ENCODE data around the gene BTG1.

The BTG1 gene

GRCh38 chr12:92145731-92146496, at the start of gene BTG1:
Gene BTG1, minus strand, starts transcription at chr12:92145846. Its CDS starts 311 bp downstream, at chr12:92145535.
- no peaks in the 10 kb centered on the region for H3K9me3 ChIP-seq (ENCODE audit: control insufficient read depth, low read length)
- DNase-seq (ENCODE audit: low read depth) = peak; percentile 100
- peaks cover 30% of the 10 kb centered on the region for H3K36me3 ChIP-seq (ENCODE audit: control insufficient read depth, insufficient read depth, low read length, severe bottlenecking)

GRCh38 chr12:92194561-92194960, 48.9 kb upstream of the BTG1 start:
- Histone ChIP-seq H3K4me3 (ENCODE audit: low read length) (no peak overlapping the region), H3K4me1 (ENCODE audit: control insufficient read depth, insufficient read depth, low read length) (peaks cover 3% of the 10 kb centered on the region), H3K27me3 (replicated peaks; ENCODE audit: control insufficient read depth, insufficient read depth, low read length) (no peaks in the 10 kb centered on the region), H3K36me3 (ENCODE audit: control insufficient read depth, insufficient read depth, low read length, severe bottlenecking) (no peaks in the 10 kb centered on the region), H3K9ac (ENCODE audit: low read length) (no peak overlapping the region), H3K9me3 (ENCODE audit: control insufficient read depth, low read length) (peaks cover 7% of the 10 kb centered on the region)
- no peak for DNase-seq (ENCODE audit: low read depth)

More at GRCh38 chr12:92145731-92146496, at the start of gene BTG1:
- no peaks in the 10 kb centered on the region for H3K27me3 ChIP-seq (replicated peaks; ENCODE audit: control insufficient read depth, insufficient read depth, low read length)
- H3K9ac ChIP-seq (ENCODE audit: low read length) = peak within 1 kb of the TSS; percentile 95
- peaks cover 8% of the 10 kb centered on the region for H3K4me1 ChIP-seq (ENCODE audit: control insufficient read depth, insufficient read depth, low read length)
- peak within 1 kb of the TSS; percentile 96 for H3K4me3 ChIP-seq (ENCODE audit: low read length)

- peaks cover 3% of the 10 kb centered on the region for H3K4me1 ChIP-seq (ENCODE audit: control insufficient read depth, insufficient read depth, low read length)
- no peaks in the 10 kb centered on the region for H3K36me3 ChIP-seq (ENCODE audit: control insufficient read depth, insufficient read depth, low read length, severe bottlenecking)
- H3K9ac ChIP-seq (ENCODE audit: low read length) = no peak overlapping the region
- H3K9me3 ChIP-seq (ENCODE audit: control insufficient read depth, low read length) = peaks cover 7% of the 10 kb centered on the region
- no peak overlapping the region for H3K4me3 ChIP-seq (ENCODE audit: low read length)
- H3K27me3 ChIP-seq (replicated peaks; ENCODE audit: control insufficient read depth, insufficient read depth, low read length) = no peaks in the 10 kb centered on the region
- DNase-seq (ENCODE audit: low read depth) = no peak
Measured at GRCh38 chr12:92193846-92194245, 48.2 kb upstream of the BTG1 start.

- H3K36me3 ChIP-seq (ENCODE audit: control insufficient read depth, insufficient read depth, low read length, severe bottlenecking) = no peaks in the 10 kb centered on the region
- H3K27me3 ChIP-seq (replicated peaks; ENCODE audit: control insufficient read depth, insufficient read depth, low read length) = no peaks in the 10 kb centered on the region
- peaks cover 3% of the 10 kb centered on the region for H3K4me1 ChIP-seq (ENCODE audit: control insufficient read depth, insufficient read depth, low read length)
- H3K4me3 ChIP-seq (ENCODE audit: low read length) = no peak overlapping the region
- no peak overlapping the region for H3K9ac ChIP-seq (ENCODE audit: low read length)
- H3K9me3 ChIP-seq (ENCODE audit: control insufficient read depth, low read length) = peaks cover 7% of the 10 kb centered on the region
- DNase-seq (ENCODE audit: low read depth) = no peak
Measured at GRCh38 chr12:92193063-92193462, 47.4 kb upstream of the BTG1 start.

- peaks cover 3% of the 10 kb centered on the region for H3K4me1 ChIP-seq (ENCODE audit: control insufficient read depth, insufficient read depth, low read length)
- no peak overlapping the region for H3K9ac ChIP-seq (ENCODE audit: low read length)
- no peaks in the 10 kb centered on the region for H3K27me3 ChIP-seq (replicated peaks; ENCODE audit: control insufficient read depth, insufficient read depth, low read length)
- DNase-seq (ENCODE audit: low read depth) = no peak
- H3K4me3 ChIP-seq (ENCODE audit: low read length) = no peak overlapping the region
- no peaks in the 10 kb centered on the region for H3K36me3 ChIP-seq (ENCODE audit: control insufficient read depth, insufficient read depth, low read length, severe bottlenecking)
- H3K9me3 ChIP-seq (ENCODE audit: control insufficient read depth, low read length) = peaks cover 7% of the 10 kb centered on the region
Measured at GRCh38 chr12:92192360-92192759, 46.7 kb upstream of the BTG1 start.

- Histone ChIP-seq H3K9ac (ENCODE audit: low read length) (no peak overlapping the region), H3K4me3 (ENCODE audit: low read length) (no peak overlapping the region), H3K36me3 (ENCODE audit: control insufficient read depth, insufficient read depth, low read length, severe bottlenecking) (no peaks in the 10 kb centered on the region), H3K9me3 (ENCODE audit: control insufficient read depth, low read length) (peaks cover under 1% of the 10 kb centered on the region), H3K4me1 (ENCODE audit: control insufficient read depth, insufficient read depth, low read length) (peaks cover 3% of the 10 kb centered on the region), H3K27me3 (replicated peaks; ENCODE audit: control insufficient read depth, insufficient read depth, low read length) (no peaks in the 10 kb centered on the region)
- DNase-seq (ENCODE audit: low read depth) = peak; percentile 73
Measured at GRCh38 chr12:92191061-92191460, 45.4 kb upstream of the BTG1 start.

GRCh38 chr12:92188517-92189188, 43.0 kb upstream of the BTG1 start:
- no peaks in the 10 kb centered on the region for H3K27me3 ChIP-seq (replicated peaks; ENCODE audit: control insufficient read depth, insufficient read depth, low read length)
- DNase-seq (ENCODE audit: low read depth) = no peak
- H3K9ac ChIP-seq (ENCODE audit: low read length) = no peak overlapping the region
- H3K4me1 ChIP-seq (ENCODE audit: control insufficient read depth, insufficient read depth, low read length) = peaks cover 3% of the 10 kb centered on the region
- no peak overlapping the region for H3K4me3 ChIP-seq (ENCODE audit: low read length)
- H3K36me3 ChIP-seq (ENCODE audit: control insufficient read depth, insufficient read depth, low read length, severe bottlenecking) = no peaks in the 10 kb centered on the region
- peaks cover 3% of the 10 kb centered on the region for H3K9me3 ChIP-seq (ENCODE audit: control insufficient read depth, low read length)

- Histone ChIP-seq H3K9ac (ENCODE audit: low read length) (no peak overlapping the region), H3K4me1 (ENCODE audit: control insufficient read depth, insufficient read depth, low read length) (no peaks in the 10 kb centered on the region), H3K36me3 (ENCODE audit: control insufficient read depth, insufficient read depth, low read length, severe bottlenecking) (no peaks in the 10 kb centered on the region), H3K4me3 (ENCODE audit: low read length) (no peak overlapping the region), H3K27me3 (replicated peaks; ENCODE audit: control insufficient read depth, insufficient read depth, low read length) (no peaks in the 10 kb centered on the region), H3K9me3 (ENCODE audit: control insufficient read depth, low read length) (peaks cover 3% of the 10 kb centered on the region)
- DNase-seq (ENCODE audit: low read depth) = no peak
Measured at GRCh38 chr12:92186038-92186470, 40.4 kb upstream of the BTG1 start.

- peaks cover 3% of the 10 kb centered on the region for H3K9me3 ChIP-seq (ENCODE audit: control insufficient read depth, low read length)
- no peaks in the 10 kb centered on the region for H3K27me3 ChIP-seq (replicated peaks; ENCODE audit: control insufficient read depth, insufficient read depth, low read length)
- DNase-seq (ENCODE audit: low read depth) = no peak
- H3K9ac ChIP-seq (ENCODE audit: low read length) = no peak overlapping the region
- H3K4me1 ChIP-seq (ENCODE audit: control insufficient read depth, insufficient read depth, low read length) = no peaks in the 10 kb centered on the region
- no peak overlapping the region for H3K4me3 ChIP-seq (ENCODE audit: low read length)
- H3K36me3 ChIP-seq (ENCODE audit: control insufficient read depth, insufficient read depth, low read length, severe bottlenecking) = no peaks in the 10 kb centered on the region
Measured at GRCh38 chr12:92185052-92185451, 39.4 kb upstream of the BTG1 start.

- H3K4me3 ChIP-seq (ENCODE audit: low read length) = no peak overlapping the region
- no peaks in the 10 kb centered on the region for H3K4me1 ChIP-seq (ENCODE audit: control insufficient read depth, insufficient read depth, low read length)
- no peak overlapping the region for H3K9ac ChIP-seq (ENCODE audit: low read length)
- H3K27me3 ChIP-seq (replicated peaks; ENCODE audit: control insufficient read depth, insufficient read depth, low read length) = no peaks in the 10 kb centered on the region
- no peak for DNase-seq (ENCODE audit: low read depth)
- peaks cover 3% of the 10 kb centered on the region for H3K9me3 ChIP-seq (ENCODE audit: control insufficient read depth, low read length)
- no peaks in the 10 kb centered on the region for H3K36me3 ChIP-seq (ENCODE audit: control insufficient read depth, insufficient read depth, low read length, severe bottlenecking)
Measured at GRCh38 chr12:92183575-92183974, 37.9 kb upstream of the BTG1 start.

GRCh38 chr12:92178340-92178739, 32.7 kb upstream of the BTG1 start:
- H3K36me3 ChIP-seq (ENCODE audit: control insufficient read depth, insufficient read depth, low read length, severe bottlenecking) = no peaks in the 10 kb centered on the region
- no peak overlapping the region for H3K4me3 ChIP-seq (ENCODE audit: low read length)
- H3K9ac ChIP-seq (ENCODE audit: low read length) = no peak overlapping the region
- no peaks in the 10 kb centered on the region for H3K4me1 ChIP-seq (ENCODE audit: control insufficient read depth, insufficient read depth, low read length)
- H3K27me3 ChIP-seq (replicated peaks; ENCODE audit: control insufficient read depth, insufficient read depth, low read length) = no peaks in the 10 kb centered on the region
- H3K9me3 ChIP-seq (ENCODE audit: control insufficient read depth, low read length) = no peaks in the 10 kb centered on the region
- no peak for DNase-seq (ENCODE audit: low read depth)

Measured in adipocyte (in vitro differentiated cells).